Choroid plexus epithelial cell (primary cell): ENCODE data around the gene FDXR.

Experiments used
- DNase-seq: peaks from one replicate; pipeline ENCODE4 v3.0.0-alpha.2; 2010; ENCODE audit warnings: low read depth
- H3K4me3 ChIP-seq: 2 replicates; pipeline ENCODE4 v1.5.1; 2011; ENCODE audit warnings: low read depth, mild to moderate bottlenecking, control low read depth, low read length, moderate library complexity
- CTCF ChIP-seq: conservative IDR thresholded peaks from 2 replicates; pipeline ENCODE4 v1.5.1; 2011; ENCODE audit warnings: low read depth, mild to moderate bottlenecking, control low read depth, inconsistent platforms, low read length, moderate library complexity

Gene FDXR

GRCh38 chr17:74822335-74822938 is 50.4 kb downstream of the FDXR start:
- TF ChIP-seq CTCF = no peak
- no peak for DNase-seq
- no peak overlapping the region for H3K4me3 ChIP-seq

- H3K4me3 ChIP-seq = no peak overlapping the region
- no peak for TF ChIP-seq CTCF
- no peak for DNase-seq
Measured at GRCh38 chr17:74821655-74822334, 51.0 kb downstream of the FDXR start.

- no peak for TF ChIP-seq CTCF
- DNase-seq = no peak
- H3K4me3 ChIP-seq = no peak overlapping the region
Measured at GRCh38 chr17:74819801-74820436, 52.9 kb downstream of the FDXR start.

- no peak for DNase-seq
- TF ChIP-seq CTCF = no peak
- no peak overlapping the region for H3K4me3 ChIP-seq
Measured at GRCh38 chr17:74818291-74818938, 54.4 kb downstream of the FDXR start.

- no peak for TF ChIP-seq CTCF
- H3K4me3 ChIP-seq = no peak overlapping the region
- DNase-seq = no peak
Measured at GRCh38 chr17:74816905-74817620, 55.7 kb downstream of the FDXR start.

- DNase-seq = peak; percentile 13
- H3K4me3 ChIP-seq = no peak overlapping the region
- TF ChIP-seq CTCF = peak; percentile 49
Measured at GRCh38 chr17:74815550-74816370, 57.0 kb downstream of the FDXR start.
